GM19438 (cell line): ENCODE results near the gene ABHD13.
"Not testable (repeated sequence)": the region's sequence is repeated elsewhere in the genome, so short reads cannot be mapped to it uniquely, and the experiment has no call there.

Experiments used
- ATAC-seq: cut with Tn5 transposase; IDR thresholded peaks from one replicate; pipeline ENCODE4 v1.9.1; 2021; ENCODE audit warnings: low read depth; ENCODE audit not compliant: unreplicated experiment

ABHD13 gene

GRCh38 chr13:108218044-108218974 is at the start of gene ABHD13:
Gene ABHD13, plus strand, starts transcription at chr13:108218392. Its CDS starts 10,827 bp downstream, at chr13:108229219.
- peak; percentile 70 for ATAC-seq

GRCh38 chr13:108168929-108169328 is 49.3 kb upstream of the ABHD13 start:
- ATAC-seq, result no peak

GRCh38 chr13:108176685-108177274 is 41.4 kb upstream of the ABHD13 start:
- ATAC-seq, result peak; percentile 79

GRCh38 chr13:108178078-108178477 is 40.1 kb upstream of the ABHD13 start:
- no peak for ATAC-seq

GRCh38 chr13:108182652-108183051 is 35.5 kb upstream of the ABHD13 start:
- ATAC-seq, result no peak

- no peak for ATAC-seq
These were observed 33.0 kb upstream of the ABHD13 start for GRCh38 chr13:108185223-108185622.

- ATAC-seq, result no peak
These were observed 29.9 kb upstream of the ABHD13 start for GRCh38 chr13:108188260-108188659.

- no peak for ATAC-seq
These were observed 27.3 kb upstream of the ABHD13 start for GRCh38 chr13:108190897-108191296.

- no peak for ATAC-seq
These were observed 24.4 kb upstream of the ABHD13 start for GRCh38 chr13:108193806-108194205.

GRCh38 chr13:108194435-108194936 is 23.7 kb upstream of the ABHD13 start:
- no peak for ATAC-seq

- ATAC-seq, result no peak
These were observed 23.0 kb upstream of the ABHD13 start for GRCh38 chr13:108195146-108195545.

- no peak for ATAC-seq
These were observed 22.3 kb upstream of the ABHD13 start for GRCh38 chr13:108195861-108196260.

GRCh38 chr13:108200781-108201398 is 17.3 kb upstream of the ABHD13 start:
- no peak for ATAC-seq

GRCh38 chr13:108210551-108210950 is 7.6 kb upstream of the ABHD13 start:
- no peak for ATAC-seq

GRCh38 chr13:108212886-108213285 is 5.3 kb upstream of the ABHD13 start:
- ATAC-seq, result peak; percentile 49

- no peak for ATAC-seq
These were observed 4.2 kb upstream of the ABHD13 start for GRCh38 chr13:108213946-108214345.

GRCh38 chr13:108214441-108215271 is 3.5 kb upstream of the ABHD13 start:
- ATAC-seq, result no peak

GRCh38 chr13:108215436-108215835 is 2.8 kb upstream of the ABHD13 start, which contains the start of gene LIG4:
Gene LIG4, minus strand, starts transcription at chr13:108215536. Its CDS starts 4,268 bp downstream, at chr13:108211268.
- peak; percentile 51 for ATAC-seq

- not testable (repeated sequence) for ATAC-seq
These were observed 717 bp upstream of the ABHD13 start for GRCh38 chr13:108217307-108218043.
